Mucosa of rectum (tissue), 2 donors: ENCODE data around the gene COP1.

Experiments
- H3K27ac ChIP-seq, 2 donors: one replicate each; pipeline ENCODE4 v1.7.0; 2013; ENCODE audit warnings: inconsistent platforms in 2 of 2, low read depth in 2 of 2, low read length in 2 of 2
- H3K27me3 ChIP-seq, 2 donors: one replicate each; pipeline ENCODE4 v1.7.0; 2013; ENCODE audit warnings: low read length in 2 of 2; ENCODE audit not compliant: control insufficient read depth in 2 of 2, insufficient read depth in 2 of 2
- H3K36me3 ChIP-seq, 2 donors: one replicate each; pipeline ENCODE4 v1.7.0; 2013; ENCODE audit warnings: low read length in 2 of 2; ENCODE audit not compliant: control insufficient read depth in 2 of 2, insufficient read depth in 2 of 2
- H3K4me1 ChIP-seq, 2 donors: one replicate each; pipeline ENCODE4 v1.7.0; 2013; ENCODE audit warnings: low read length in 2 of 2, mild to moderate bottlenecking in 1 of 2; ENCODE audit not compliant: control insufficient read depth in 2 of 2, insufficient read depth in 2 of 2
- H3K4me3 ChIP-seq, 2 donors: one replicate each; pipeline ENCODE4 v1.7.0; 2013; ENCODE audit warnings: low read length in 2 of 2
- H3K9ac ChIP-seq, 2 donors: one replicate each; pipeline ENCODE4 v1.7.0; 2013; ENCODE audit warnings: low read length in 2 of 2, low read depth in 1 of 2, mild to moderate bottlenecking in 1 of 2
- H3K9me3 ChIP-seq, 2 donors: one replicate each; pipeline ENCODE4 v1.7.0; 2013; ENCODE audit warnings: low read length in 2 of 2; ENCODE audit not compliant: control insufficient read depth in 2 of 2
- donor health status: healthy.
- donor health status: Normal muscosa, but diverticular disease.

Gene COP1

GRCh38 chr1:175951627-175952026 lies 255.5 kb downstream of the COP1 start:
- no peaks in the 10 kb centered on the region for H3K9me3 ChIP-seq
- no peak overlapping the region for H3K4me3 ChIP-seq
- H3K4me1 ChIP-seq, result no peaks in the 10 kb centered on the region
- peaks cover 2 to 7% of the 10 kb centered on the region in 2 donors for H3K36me3 ChIP-seq
- H3K9ac ChIP-seq, result no peak overlapping the region
- no peak overlapping the region for H3K27ac ChIP-seq
- H3K27me3 ChIP-seq, result no peaks in the 10 kb centered on the region

GRCh38 chr1:175947771-175948170 lies 259.3 kb downstream of the COP1 start:
- Histone ChIP-seq H3K9me3 (no peaks in the 10 kb centered on the region), H3K4me3 (no peak overlapping the region), H3K9ac (no peak overlapping the region), H3K36me3 (peaks cover 11 to 25% of the 10 kb centered on the region in 2 donors), H3K27ac (no peak overlapping the region), H3K27me3 (no peaks in the 10 kb centered on the region), H3K4me1 (no peaks in the 10 kb centered on the region)

GRCh38 chr1:175944591-175944990 lies 262.5 kb downstream of the COP1 start:
- no peaks in the 10 kb centered on the region for H3K27me3 ChIP-seq
- no peak overlapping the region for H3K27ac ChIP-seq
- H3K4me1 ChIP-seq, result no peaks in the 10 kb centered on the region
- no peaks in the 10 kb centered on the region for H3K9me3 ChIP-seq
- H3K9ac ChIP-seq, result no peak overlapping the region
- H3K4me3 ChIP-seq, result no peak overlapping the region
- H3K36me3 ChIP-seq, result peaks cover 24 to 32% of the 10 kb centered on the region in 2 donors

- H3K9me3 ChIP-seq, result no peaks in the 10 kb centered on the region
- no peak overlapping the region for H3K4me3 ChIP-seq
- H3K27ac ChIP-seq, result no peak overlapping the region
- peaks cover 22 to 26% of the 10 kb centered on the region in 2 donors for H3K36me3 ChIP-seq
- H3K4me1 ChIP-seq, result no peaks in the 10 kb centered on the region
- H3K27me3 ChIP-seq, result no peaks in the 10 kb centered on the region
- no peak overlapping the region for H3K9ac ChIP-seq
Observed at GRCh38 chr1:175941164-175941563, 265.9 kb downstream of the COP1 start.

- Histone ChIP-seq H3K27me3 (no peaks in the 10 kb centered on the region), H3K9ac (no peak overlapping the region), H3K4me3 (no peak overlapping the region), H3K9me3 (no peaks in the 10 kb centered on the region), H3K4me1 (no peaks in the 10 kb centered on the region), H3K36me3 (peaks cover 9 to 10% of the 10 kb centered on the region in 2 donors), H3K27ac (no peak overlapping the region)
Observed at GRCh38 chr1:175936736-175937135, 270.4 kb downstream of the COP1 start.

GRCh38 chr1:175935566-175936115 lies 271.4 kb downstream of the COP1 start:
- no peak overlapping the region for H3K4me3 ChIP-seq
- H3K9me3 ChIP-seq, result no peaks in the 10 kb centered on the region
- H3K27me3 ChIP-seq, result no peaks in the 10 kb centered on the region
- no peaks in the 10 kb centered on the region for H3K4me1 ChIP-seq
- H3K36me3 ChIP-seq, result peaks cover 5 to 9% of the 10 kb centered on the region in 2 donors
- H3K27ac ChIP-seq, result no peak overlapping the region
- H3K9ac ChIP-seq, result no peak overlapping the region

GRCh38 chr1:175935166-175935565 lies 271.9 kb downstream of the COP1 start:
- Histone ChIP-seq H3K4me1 (no peaks in the 10 kb centered on the region), H3K9ac (no peak overlapping the region), H3K4me3 (no peak overlapping the region), H3K27me3 (no peaks in the 10 kb centered on the region), H3K9me3 (no peaks in the 10 kb centered on the region), H3K27ac (no peak overlapping the region), H3K36me3 (peaks cover 3 to 8% of the 10 kb centered on the region in 2 donors)

- Histone ChIP-seq H3K4me3 (no peak overlapping the region), H3K9ac (no peak overlapping the region), H3K9me3 (no peaks in the 10 kb centered on the region), H3K27ac (no peak overlapping the region), H3K36me3 (no peaks in the 10 kb centered on the region), H3K27me3 (no peaks in the 10 kb centered on the region), H3K4me1 (no peaks in the 10 kb centered on the region)
Observed at GRCh38 chr1:175933801-175934200, 273.3 kb downstream of the COP1 start.

- Histone ChIP-seq H3K9me3 (peaks cover 0 to 5% of the 10 kb centered on the region in 2 donors), H3K27ac (no peak overlapping the region), H3K9ac (no peak overlapping the region), H3K4me3 (no peak overlapping the region), H3K4me1 (no peaks in the 10 kb centered on the region), H3K27me3 (no peaks in the 10 kb centered on the region), H3K36me3 (no peaks in the 10 kb centered on the region)
Observed at GRCh38 chr1:175927944-175928343, 279.1 kb downstream of the COP1 start.

GRCh38 chr1:175922254-175922881 lies 284.7 kb downstream of the COP1 start:
- no peaks in the 10 kb centered on the region for H3K9me3 ChIP-seq
- no peak overlapping the region for H3K27ac ChIP-seq
- H3K9ac ChIP-seq, result no peak overlapping the region

More at GRCh38 chr1:175922254-175922881, 284.7 kb downstream of the COP1 start:
- Histone ChIP-seq H3K27me3 (no peaks in the 10 kb centered on the region), H3K4me3 (no peak overlapping the region), H3K4me1 (no peaks in the 10 kb centered on the region), H3K36me3 (no peaks in the 10 kb centered on the region)
